ENCODE measurements around the gene WFDC5.

Gene WFDC5

DNA sequence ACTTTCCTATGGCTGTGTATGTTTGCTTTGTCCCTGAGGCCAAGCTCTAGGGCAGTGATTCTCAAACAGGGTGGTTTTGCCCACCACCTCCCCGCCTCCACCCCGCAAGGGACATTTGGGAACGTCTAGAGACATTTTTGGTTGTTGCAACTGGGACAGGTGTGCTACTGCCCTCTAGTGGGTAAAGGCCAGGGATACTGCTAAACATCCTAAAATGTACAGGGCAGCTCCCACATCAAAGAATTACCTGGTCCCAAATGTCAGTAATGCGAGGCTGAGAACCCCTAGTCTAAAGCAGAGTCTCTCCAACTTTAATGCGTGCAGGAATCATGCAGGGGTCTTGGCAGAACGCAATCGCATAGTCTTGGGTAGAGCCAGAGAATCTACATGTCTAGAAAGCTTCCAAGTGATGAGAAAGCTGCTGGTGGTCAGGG lies 19.2 kb downstream of the WFDC5 start:
- H2AK5ac ChIP-seq (ENCODE audit: low read length, severe bottlenecking): no peak overlapping the region
- H3K18ac ChIP-seq (ENCODE audit: low read depth in 1 of 2, low read length in 2 of 2): no peak overlapping the region
- H2BK15ac ChIP-seq (ENCODE audit: low read depth, poor library complexity, severe bottlenecking): no peak overlapping the region
- no peak overlapping the region for H3K27ac ChIP-seq (ENCODE audit: low read length, poor library complexity, severe bottlenecking)
- no peak overlapping the region for H3K4me2 ChIP-seq (ENCODE audit: low read length, poor library complexity, severe bottlenecking)
- peaks cover 0 to 10% of the 10 kb centered on the region in 2 experiments for H3K36me3 ChIP-seq (ENCODE audit: control insufficient read depth in 1 of 2, insufficient read depth in 2 of 2, low read depth in 1 of 2, low read length in 2 of 2)
- H3K23ac ChIP-seq (ENCODE audit: low read length in 2 of 2): no peak overlapping the region
- H3K27me3 ChIP-seq (ENCODE audit: control insufficient read depth in 1 of 2, insufficient read depth in 1 of 2, low read length in 2 of 2): peaks cover 0 to 49% of the 10 kb centered on the region in 2 experiments
- 17% methylated on average over 6 of the region's 7 CpGs for WGBS
- H3K79me1 ChIP-seq (replicated peaks; ENCODE audit: low read length, poor library complexity, severe bottlenecking): no peaks in the 10 kb centered on the region
- no peak overlapping the region for H3K4ac ChIP-seq (ENCODE audit: low read depth in 1 of 2, low read length in 2 of 2)
- peak; percentile 55 for DNase-seq
- H3K4me1 ChIP-seq (ENCODE audit: control insufficient read depth, insufficient read depth, low read depth, low read length): peaks cover 11% of the 10 kb centered on the region
- no peak overlapping the region for H3K9ac ChIP-seq (ENCODE audit: low read length)
- no peak overlapping the region for H2BK120ac ChIP-seq (ENCODE audit: low read depth, low read length)
- no peak overlapping the region for H3K4me3 ChIP-seq (ENCODE audit: insufficient read depth in 1 of 2, low read depth in 1 of 2, low read length in 2 of 2)
- no peak overlapping the region for H4K8ac ChIP-seq (ENCODE audit: low read length)
- no peak overlapping the region for H2BK12ac ChIP-seq (ENCODE audit: low read length in 2 of 2)
- no peak overlapping the region for H2BK5ac ChIP-seq (ENCODE audit: low read depth, low read length, poor library complexity, severe bottlenecking)
- H2AFZ ChIP-seq (ENCODE audit: low read depth, low read length): no peak overlapping the region
- H3K14ac ChIP-seq (ENCODE audit: low read length in 2 of 2): no peak overlapping the region
- no peak overlapping the region for H4K91ac ChIP-seq (ENCODE audit: low read length)
- H3K9me3 ChIP-seq (ENCODE audit: control insufficient read depth, low read length): no peaks in the 10 kb centered on the region

GRCh38 chr20:45094864-45095574 lies 20.0 kb downstream of the WFDC5 start:
- Histone ChIP-seq H2BK5ac (ENCODE audit: low read depth, low read length, poor library complexity, severe bottlenecking) (no peak overlapping the region), H4K91ac (ENCODE audit: low read length) (no peak overlapping the region), H2AK5ac (ENCODE audit: low read length, severe bottlenecking) (no peak overlapping the region), H2BK120ac (ENCODE audit: low read depth, low read length) (no peak overlapping the region), H3K79me1 (replicated peaks; ENCODE audit: low read length, poor library complexity, severe bottlenecking) (no peaks in the 10 kb centered on the region), H3K4ac (ENCODE audit: low read depth in 1 of 2, low read length in 2 of 2) (no peak overlapping the region), H3K14ac (ENCODE audit: low read length in 2 of 2) (no peak overlapping the region), H3K9me3 (ENCODE audit: control insufficient read depth, low read length) (no peaks in the 10 kb centered on the region), H3K18ac (ENCODE audit: low read depth in 1 of 2, low read length in 2 of 2) (no peak overlapping the region), H3K4me3 (ENCODE audit: insufficient read depth in 1 of 2, low read depth in 1 of 2, low read length in 2 of 2) (no peak overlapping the region), H4K8ac (ENCODE audit: low read length) (no peak overlapping the region), H3K4me2 (ENCODE audit: low read length, poor library complexity, severe bottlenecking) (no peak overlapping the region), H2BK12ac (ENCODE audit: low read length in 2 of 2) (no peak overlapping the region), H3K27me3 (ENCODE audit: control insufficient read depth in 1 of 2, insufficient read depth in 1 of 2, low read length in 2 of 2) (peaks cover 0 to 42% of the 10 kb centered on the region in 2 experiments), H2BK15ac (ENCODE audit: low read depth, poor library complexity, severe bottlenecking) (no peak overlapping the region), H3K4me1 (ENCODE audit: control insufficient read depth, insufficient read depth, low read depth, low read length) (peaks cover 9% of the 10 kb centered on the region), H2AFZ (ENCODE audit: low read depth, low read length) (no peak overlapping the region), H3K23ac (ENCODE audit: low read length in 2 of 2) (no peak overlapping the region), H3K27ac (ENCODE audit: low read length, poor library complexity, severe bottlenecking) (no peak overlapping the region), H3K36me3 (ENCODE audit: control insufficient read depth in 1 of 2, insufficient read depth in 2 of 2, low read depth in 1 of 2, low read length in 2 of 2) (peaks cover 0 to 10% of the 10 kb centered on the region in 2 experiments), H3K9ac (ENCODE audit: low read length) (no peak overlapping the region)
- no peak for DNase-seq
- WGBS: 96% methylated on average over 9 of the region's 11 CpGs

DNA sequence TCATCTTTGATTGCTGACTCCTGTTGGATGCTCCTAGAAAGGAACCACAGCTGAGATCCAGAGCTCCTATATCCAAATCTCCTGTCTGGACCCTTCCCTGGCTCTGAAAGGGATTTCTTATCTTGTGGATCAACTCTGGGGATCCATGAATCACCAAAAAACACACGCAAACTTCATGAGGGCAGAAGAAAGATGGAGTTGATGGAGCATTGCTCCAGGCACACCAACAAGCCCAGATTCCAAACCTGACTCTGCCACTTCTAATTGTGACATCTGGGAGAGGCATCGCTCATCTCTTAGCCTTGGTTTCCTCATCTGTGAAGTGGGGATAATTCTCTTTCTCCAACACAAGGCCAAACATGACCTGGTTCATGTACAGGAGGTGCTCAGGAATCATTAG lies 20.8 kb downstream of the WFDC5 start:
- Histone ChIP-seq H4K91ac (ENCODE audit: low read length) (no peak overlapping the region), H2BK5ac (ENCODE audit: low read depth, low read length, poor library complexity, severe bottlenecking) (no peak overlapping the region), H2BK15ac (ENCODE audit: low read depth, poor library complexity, severe bottlenecking) (no peak overlapping the region), H3K4me3 (ENCODE audit: insufficient read depth in 1 of 2, low read depth in 1 of 2, low read length in 2 of 2) (no peak overlapping the region), H3K4me1 (ENCODE audit: control insufficient read depth, insufficient read depth, low read depth, low read length) (peaks cover 9% of the 10 kb centered on the region), H3K27ac (ENCODE audit: low read length, poor library complexity, severe bottlenecking) (no peak overlapping the region), H3K27me3 (ENCODE audit: control insufficient read depth in 1 of 2, insufficient read depth in 1 of 2, low read length in 2 of 2) (peaks cover 0 to 34% of the 10 kb centered on the region in 2 experiments), H3K9me3 (ENCODE audit: control insufficient read depth, low read length) (no peaks in the 10 kb centered on the region), H2BK12ac (ENCODE audit: low read length in 2 of 2) (no peak overlapping the region), H2AFZ (ENCODE audit: low read depth, low read length) (no peak overlapping the region), H3K14ac (ENCODE audit: low read length in 2 of 2) (no peak overlapping the region), H4K8ac (ENCODE audit: low read length) (no peak overlapping the region), H3K4me2 (ENCODE audit: low read length, poor library complexity, severe bottlenecking) (no peak overlapping the region), H3K18ac (ENCODE audit: low read depth in 1 of 2, low read length in 2 of 2) (no peak overlapping the region), H3K9ac (ENCODE audit: low read length) (no peak overlapping the region), H3K79me1 (replicated peaks; ENCODE audit: low read length, poor library complexity, severe bottlenecking) (no peaks in the 10 kb centered on the region), H2BK120ac (ENCODE audit: low read depth, low read length) (no peak overlapping the region), H3K4ac (ENCODE audit: low read depth in 1 of 2, low read length in 2 of 2) (no peak overlapping the region), H3K36me3 (ENCODE audit: control insufficient read depth in 1 of 2, insufficient read depth in 2 of 2, low read depth in 1 of 2, low read length in 2 of 2) (peaks cover 0 to 10% of the 10 kb centered on the region in 2 experiments), H3K23ac (ENCODE audit: low read length in 2 of 2) (no peak overlapping the region), H2AK5ac (ENCODE audit: low read length, severe bottlenecking) (no peak overlapping the region)
- DNase-seq: no peak
- 96% methylated on average over 2 of the region's 2 CpGs for WGBS

- Histone ChIP-seq H3K4me3 (ENCODE audit: insufficient read depth in 1 of 2, low read depth in 1 of 2, low read length in 2 of 2) (no peak overlapping the region), H3K36me3 (ENCODE audit: control insufficient read depth in 1 of 2, insufficient read depth in 2 of 2, low read depth in 1 of 2, low read length in 2 of 2) (peaks cover 0 to 7% of the 10 kb centered on the region in 2 experiments), H3K14ac (ENCODE audit: low read length in 2 of 2) (no peak overlapping the region), H2BK15ac (ENCODE audit: low read depth, poor library complexity, severe bottlenecking) (no peak overlapping the region), H3K9me3 (ENCODE audit: control insufficient read depth, low read length) (no peaks in the 10 kb centered on the region), H2AFZ (ENCODE audit: low read depth, low read length) (no peak overlapping the region), H3K4me2 (ENCODE audit: low read length, poor library complexity, severe bottlenecking) (no peak overlapping the region), H4K91ac (ENCODE audit: low read length) (no peak overlapping the region), H2BK120ac (ENCODE audit: low read depth, low read length) (no peak overlapping the region), H3K18ac (ENCODE audit: low read depth in 1 of 2, low read length in 2 of 2) (no peak overlapping the region), H3K27ac (ENCODE audit: low read length, poor library complexity, severe bottlenecking) (no peak overlapping the region), H3K9ac (ENCODE audit: low read length) (no peak overlapping the region), H3K23ac (ENCODE audit: low read length in 2 of 2) (no peak overlapping the region), H2AK5ac (ENCODE audit: low read length, severe bottlenecking) (no peak overlapping the region), H3K27me3 (ENCODE audit: control insufficient read depth in 1 of 2, insufficient read depth in 1 of 2, low read length in 2 of 2) (peaks cover 0 to 21% of the 10 kb centered on the region in 2 experiments), H2BK12ac (ENCODE audit: low read length in 2 of 2) (no peak overlapping the region), H3K4ac (ENCODE audit: low read depth in 1 of 2, low read length in 2 of 2) (no peak overlapping the region), H3K79me1 (replicated peaks; ENCODE audit: low read length, poor library complexity, severe bottlenecking) (no peaks in the 10 kb centered on the region), H2BK5ac (ENCODE audit: low read depth, low read length, poor library complexity, severe bottlenecking) (no peak overlapping the region), H4K8ac (ENCODE audit: low read length) (no peak overlapping the region), H3K4me1 (ENCODE audit: control insufficient read depth, insufficient read depth, low read depth, low read length) (peaks cover 3% of the 10 kb centered on the region)
- 100% methylated on average over 4 of the region's 7 CpGs for WGBS
- DNase-seq: no peak
Observed at GRCh38 chr20:45092898-45093297, 22.1 kb downstream of the WFDC5 start.

Measured in mesenchymal stem cell (in vitro differentiated cells and primary cell).